Caco-2 (cell line): ENCODE measurements around the gene SUMF1. TPM values are rescaled to one million over a fixed set of nuclear protein-coding genes. Genes with fewer than 3 reads are reported as not detected.
"Not testable (repeated sequence)": the region's sequence is repeated elsewhere in the genome, so short reads cannot be mapped to it uniquely, and the experiment has no call there.

ENCODE experiments used
- BruUV-seq: library from RNA; stranded (reverse); fragments of 400-500 nt; replicated peaks from 2 replicates; lab custom pipeline; 2021; lab: Mats Ljungman, UMichigan
- CTCF ChIA-PET: fragments of 300-600 bp; sonication (Branson Sonifier 250); formaldehyde crosslinking; loops from one replicate; lab custom pipeline; 2022; ENCODE audit warnings: antibody characterized with exemption; lab: Charles Lee
- POLR2A ChIA-PET: fragments of 300-600 bp; sonication (Branson Sonifier 250); formaldehyde crosslinking; loops from one replicate; lab custom pipeline; 2022; ENCODE audit warnings: antibody characterized with exemption; lab: Charles Lee
- DNase-seq, 2 experiments: peaks; one replicate each; pipeline versions ENCODE4 v3.0.0 to v3.0.0-alpha.2; 2020 to 2022
- H3K27me3 ChIP-seq: replicated peaks from 2 replicates; pipeline ENCODE4 v1.6.0; 2011; ENCODE audit warnings: low read length; ENCODE audit not compliant: control insufficient read depth, insufficient read depth
- H3K36me3 ChIP-seq: 2 replicates; pipeline ENCODE4 v1.5.1; 2011; ENCODE audit warnings: low read length; ENCODE audit not compliant: control insufficient read depth, insufficient read depth
- H3K4me1 ChIP-seq: fragments of 250-450 bp; sonication (Bioruptor Pico); 2 replicates; pipeline ENCODE4 v1.5.1; 2020; ENCODE audit warnings: mild to moderate bottlenecking
- H3K4me3 ChIP-seq: 2 replicates; pipeline ENCODE4 v1.5.1; 2011; ENCODE audit warnings: low read depth, mild to moderate bottlenecking, control low read depth, low read length
- H3K9me3 ChIP-seq: fragments of 250-450 bp; sonication (Bioruptor Pico); 2 replicates; pipeline ENCODE4 v1.5.1; 2020; ENCODE audit warnings: mild to moderate bottlenecking, moderate library complexity
- H3K27ac Mint-ChIP-seq: one replicate; pipeline ENCODE4 v1.8.0; 2022; ENCODE audit warnings: mixed read lengths; ENCODE audit not compliant: unreplicated experiment
- H3K27me3 Mint-ChIP-seq: one replicate; pipeline ENCODE4 v1.8.0; 2022; ENCODE audit warnings: mixed read lengths; ENCODE audit not compliant: insufficient read depth, unreplicated experiment
- H3K36me3 Mint-ChIP-seq: one replicate; pipeline ENCODE4 v1.8.0; 2022; ENCODE audit warnings: mild to moderate bottlenecking, mixed read lengths; ENCODE audit not compliant: insufficient read depth, unreplicated experiment
- H3K4me1 Mint-ChIP-seq: one replicate; pipeline ENCODE4 v1.8.0; 2022; ENCODE audit warnings: low read depth, mixed read lengths; ENCODE audit not compliant: unreplicated experiment
- H3K4me3 Mint-ChIP-seq: one replicate; pipeline ENCODE4 v1.8.0; 2022; ENCODE audit warnings: mild to moderate bottlenecking, moderate library complexity, mixed read lengths; ENCODE audit not compliant: unreplicated experiment
- H3K9me3 Mint-ChIP-seq: one replicate; pipeline ENCODE4 v1.8.0; 2022; ENCODE audit warnings: mixed read lengths; ENCODE audit not compliant: unreplicated experiment
- CTCF ChIP-seq, 2 experiments: fragments of 200-600 bp in 1 of 2; IDR thresholded peaks; 1 replicate in 1 of 2; 2 replicates in 1 of 2; pipeline versions ENCODE4 v1.5.1 to v1.8.0; 2011 to 2022; ENCODE audit warnings: antibody characterized with exemption in 1 of 2, control low read depth in 1 of 2, inconsistent platforms in 1 of 2, low read depth in 1 of 2, low read length in 1 of 2, mild to moderate bottlenecking in 1 of 2, moderate library complexity in 1 of 2; ENCODE audit not compliant: insufficient read depth in 1 of 2, severe bottlenecking in 1 of 2, unreplicated experiment in 1 of 2
- intact Hi-C: fragments of 100-400 bp; cut with micrococcal nuclease; formaldehyde crosslinking; loops from one replicate; pipeline ENCODE4 v1.10.0; 2022; ENCODE audit not compliant: unreplicated experiment
- total RNA-seq: library from RNA; stranded (reverse); gene quantifications from 2 replicates; pipeline ENCODE4 v1.2.3, GENCODE V29; 2022

SUMF1 gene
- total RNA-seq, 1 experiment from 2014 or later, result 24.4 TPM

DNA sequence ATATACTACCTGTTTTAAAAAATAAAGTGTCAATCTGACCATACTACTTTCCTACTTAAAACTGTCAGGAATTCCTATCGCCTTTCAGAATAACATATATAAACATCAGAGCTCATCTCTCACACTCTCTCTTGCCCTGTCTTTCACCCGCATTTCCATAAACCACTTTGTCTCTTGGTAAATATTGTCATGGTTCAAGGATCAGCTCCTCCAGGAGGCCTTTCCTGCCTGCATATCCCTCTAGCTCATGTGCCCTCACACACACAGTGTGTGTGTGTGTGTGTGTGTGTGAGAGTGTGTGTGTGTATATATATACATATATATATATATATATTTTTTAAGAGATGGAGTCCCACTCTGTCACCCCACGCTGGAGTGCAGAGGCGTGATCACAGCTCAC is 6.7 kb downstream of the SUMF1 start:
- ChIA-PET CTCF (no interaction called here), POLR2A (no interaction called here)
- DNase-seq, result no peak
- no peak overlapping the region for H3K4me3 ChIP-seq
- no peaks in the 10 kb centered on the region for H3K9me3 ChIP-seq
- Mint-ChIP-seq H3K36me3 (no peaks in the 10 kb centered on the region), H3K27ac (no peak overlapping the region), H3K9me3 (no peaks in the 10 kb centered on the region), H3K27me3 (no peaks in the 10 kb centered on the region), H3K4me3 (no peak overlapping the region), H3K4me1 (peaks cover under 1% of the 10 kb centered on the region)
- H3K36me3 ChIP-seq, result no peaks in the 10 kb centered on the region
- BruUV-seq, result no TSS peak
- H3K4me1 ChIP-seq, result peaks cover 6% of the 10 kb centered on the region; the same call in 1 of the 2 replicates
- no peaks in the 10 kb centered on the region for H3K27me3 ChIP-seq
- no peak for TF ChIP-seq CTCF (IDR thresholded peaks at IDR 0.05; ENCODE audit: insufficient read depth in 1 of 2, low read depth in 1 of 2, low read length in 1 of 2, severe bottlenecking in 1 of 2, unreplicated experiment in 1 of 2)
- intact Hi-C loops, result no loop called here

DNA sequence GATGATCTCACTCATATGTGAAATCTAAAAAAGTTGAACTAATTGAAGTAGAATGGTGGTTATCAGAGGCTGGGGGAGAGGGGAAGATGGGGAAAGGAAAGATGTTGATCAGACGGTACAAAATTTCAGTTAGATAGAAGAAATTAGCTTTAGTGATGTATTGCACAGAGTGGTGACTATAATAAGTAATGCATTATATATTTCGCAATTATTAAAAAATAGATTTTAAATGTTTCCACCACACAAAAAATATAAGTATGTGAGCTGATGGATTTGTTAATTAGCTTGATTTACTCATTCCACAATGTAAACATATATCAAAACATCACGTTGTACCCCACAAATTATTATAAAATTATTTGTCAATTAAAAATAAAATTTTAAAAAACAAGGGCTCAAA is 8.1 kb downstream of the SUMF1 start:
- BruUV-seq, result no TSS peak
- Histone ChIP-seq H3K27me3 (no peaks in the 10 kb centered on the region), H3K36me3 (no peaks in the 10 kb centered on the region), H3K4me3 (no peak overlapping the region), H3K4me1 (peaks cover 6% of the 10 kb centered on the region; the same call in 1 of the 2 replicates), H3K9me3 (no peaks in the 10 kb centered on the region)
- H3K4me3 Mint-ChIP-seq, result no peak overlapping the region
- ChIA-PET CTCF (no interaction called here), POLR2A (no interaction called here)
- no peak overlapping the region for H3K27ac Mint-ChIP-seq
- no peak for TF ChIP-seq CTCF (IDR thresholded peaks at IDR 0.05; ENCODE audit: insufficient read depth in 1 of 2, low read depth in 1 of 2, low read length in 1 of 2, severe bottlenecking in 1 of 2, unreplicated experiment in 1 of 2)
- DNase-seq, result no peak
- intact Hi-C loops, result no loop called here
- no peaks in the 10 kb centered on the region for H3K36me3 Mint-ChIP-seq
- H3K4me1 Mint-ChIP-seq, result no peaks in the 10 kb centered on the region
- no peaks in the 10 kb centered on the region for H3K27me3 Mint-ChIP-seq
- H3K9me3 Mint-ChIP-seq, result no peaks in the 10 kb centered on the region

DNA sequence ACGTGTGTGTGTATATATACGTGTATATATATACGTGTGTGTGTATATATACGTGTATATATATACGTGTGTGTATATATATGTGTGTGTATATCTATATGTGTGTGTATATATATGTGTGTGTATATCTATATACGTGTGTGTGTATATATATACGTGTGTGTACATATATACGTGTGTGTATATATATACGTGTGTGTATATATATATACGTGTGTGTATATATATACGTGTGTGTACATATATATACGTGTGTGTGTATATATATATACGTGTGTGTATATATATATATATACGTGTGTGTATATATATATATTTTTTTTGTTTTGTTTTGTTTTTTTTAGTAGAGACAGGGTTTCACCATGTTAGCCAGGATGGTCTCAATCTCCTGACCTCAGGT is 10.3 kb downstream of the SUMF1 start:
- H3K9me3 ChIP-seq, POLR2A ChIA-PET, H3K27me3 ChIP-seq, H3K9me3 Mint-ChIP-seq, H3K4me1 Mint-ChIP-seq, intact Hi-C loops, H3K4me3 Mint-ChIP-seq, DNase-seq, H3K36me3 Mint-ChIP-seq, H3K4me1 ChIP-seq, H3K27me3 Mint-ChIP-seq, BruUV-seq, CTCF ChIA-PET, H3K36me3 ChIP-seq, H3K27ac Mint-ChIP-seq, H3K4me3 ChIP-seq: not testable (repeated sequence)

DNA sequence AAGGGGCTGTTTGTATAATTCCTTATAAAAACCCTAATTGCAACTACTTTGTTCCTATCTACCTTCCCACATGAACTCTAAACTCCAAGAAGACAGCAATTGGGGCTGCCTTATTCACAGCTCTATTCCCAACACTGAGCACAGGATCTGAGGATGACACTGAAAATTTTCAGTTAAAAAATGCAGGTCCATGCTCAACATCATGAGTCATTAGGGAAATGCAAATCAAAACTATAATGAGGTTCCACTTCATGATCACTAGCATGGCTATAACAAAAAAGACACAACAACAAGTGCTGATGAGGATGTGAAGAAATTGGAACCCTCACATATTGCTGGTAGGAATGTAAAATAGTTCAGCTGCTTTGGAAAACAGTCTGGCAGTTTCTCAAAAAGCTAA is 12.9 kb downstream of the SUMF1 start:
- ChIA-PET POLR2A (no interaction called here), CTCF (no interaction called here)
- no peaks in the 10 kb centered on the region for H3K9me3 Mint-ChIP-seq
- H3K4me1 Mint-ChIP-seq, result no peaks in the 10 kb centered on the region
- no peak for TF ChIP-seq CTCF (IDR thresholded peaks at IDR 0.05; ENCODE audit: insufficient read depth in 1 of 2, low read depth in 1 of 2, low read length in 1 of 2, severe bottlenecking in 1 of 2, unreplicated experiment in 1 of 2)
- intact Hi-C loops, result no loop called here
- Histone ChIP-seq H3K4me3 (no peak overlapping the region), H3K4me1 (no peaks in the 10 kb centered on the region), H3K9me3 (no peaks in the 10 kb centered on the region), H3K36me3 (no peaks in the 10 kb centered on the region), H3K27me3 (no peaks in the 10 kb centered on the region)
- no peak for DNase-seq
- no peaks in the 10 kb centered on the region for H3K27me3 Mint-ChIP-seq
- no peak overlapping the region for H3K27ac Mint-ChIP-seq
- no peak overlapping the region for H3K4me3 Mint-ChIP-seq
- no peaks in the 10 kb centered on the region for H3K36me3 Mint-ChIP-seq
- no TSS peak for BruUV-seq
